Uterus (tissue), 2 donors: ENCODE data around the gene TMEM252.

Experiments
- POLR2A ChIP-seq, 2 donors: fragments of 450-650 bp; IDR thresholded peaks; one replicate each; pipeline ENCODE4 v1.6.1; 2016; ENCODE audit warnings: antibody characterized with exemption in 2 of 2, mild to moderate bottlenecking in 1 of 2, moderate library complexity in 1 of 2
- TF ChIP-seq, protein P1 (sequence below), 4 experiments: fragments of 200-600 bp in 2 of 4; fragments of 450-650 bp in 2 of 4; sonication (generic) in 2 of 4; IDR thresholded peaks; one replicate each; pipeline ENCODE4 v1.5.1; 2016 to 2019; ENCODE audit warnings: antibody characterized with exemption in 4 of 4, mild to moderate bottlenecking in 2 of 4, moderate library complexity in 1 of 4

DNA sequence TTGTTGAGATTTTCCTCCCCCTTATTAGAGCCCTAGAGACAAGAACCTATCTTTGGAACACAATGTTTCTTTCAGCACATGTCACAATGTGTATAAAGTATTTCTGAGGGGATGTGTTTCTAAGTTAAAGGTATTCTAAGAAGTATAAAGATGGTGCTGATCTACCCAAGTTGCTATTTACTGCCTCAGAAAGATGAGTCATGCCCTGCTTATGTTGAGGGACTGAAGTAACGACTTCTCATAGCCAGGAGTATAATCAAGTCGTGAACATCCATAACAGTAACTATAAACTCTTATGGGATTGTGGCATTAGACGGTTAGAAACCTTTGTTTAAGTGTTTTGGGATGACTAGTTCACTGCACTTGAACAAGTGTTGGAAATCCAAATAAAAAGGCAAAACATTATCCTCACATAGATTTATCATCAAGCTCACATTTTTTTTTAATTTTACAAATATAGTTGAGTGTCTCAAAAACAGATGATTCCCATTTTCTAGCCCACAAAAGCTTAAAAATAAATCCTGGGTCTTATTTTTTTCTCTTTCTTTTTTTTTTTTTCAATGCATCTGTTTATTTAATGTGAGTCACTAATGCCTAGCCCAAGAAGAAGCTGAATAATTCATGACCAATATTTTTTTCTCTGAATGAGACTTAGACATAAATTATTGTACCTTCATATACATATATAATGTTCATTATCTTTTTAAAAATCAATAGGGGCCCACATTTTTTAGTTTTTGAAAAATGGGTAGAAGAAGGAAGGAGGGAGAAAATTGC, 12.2 kb upstream of the TMEM252 start:
- TF ChIP-seq, protein P1, sequence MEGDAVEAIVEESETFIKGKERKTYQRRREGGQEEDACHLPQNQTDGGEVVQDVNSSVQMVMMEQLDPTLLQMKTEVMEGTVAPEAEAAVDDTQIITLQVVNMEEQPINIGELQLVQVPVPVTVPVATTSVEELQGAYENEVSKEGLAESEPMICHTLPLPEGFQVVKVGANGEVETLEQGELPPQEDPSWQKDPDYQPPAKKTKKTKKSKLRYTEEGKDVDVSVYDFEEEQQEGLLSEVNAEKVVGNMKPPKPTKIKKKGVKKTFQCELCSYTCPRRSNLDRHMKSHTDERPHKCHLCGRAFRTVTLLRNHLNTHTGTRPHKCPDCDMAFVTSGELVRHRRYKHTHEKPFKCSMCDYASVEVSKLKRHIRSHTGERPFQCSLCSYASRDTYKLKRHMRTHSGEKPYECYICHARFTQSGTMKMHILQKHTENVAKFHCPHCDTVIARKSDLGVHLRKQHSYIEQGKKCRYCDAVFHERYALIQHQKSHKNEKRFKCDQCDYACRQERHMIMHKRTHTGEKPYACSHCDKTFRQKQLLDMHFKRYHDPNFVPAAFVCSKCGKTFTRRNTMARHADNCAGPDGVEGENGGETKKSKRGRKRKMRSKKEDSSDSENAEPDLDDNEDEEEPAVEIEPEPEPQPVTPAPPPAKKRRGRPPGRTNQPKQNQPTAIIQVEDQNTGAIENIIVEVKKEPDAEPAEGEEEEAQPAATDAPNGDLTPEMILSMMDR (IDR thresholded peaks at IDR 0.05), result no peak
- TF ChIP-seq POLR2A (IDR thresholded peaks at IDR 0.05), result no peak
